NCI-H1105 (cell line): ENCODE results near the gene ZNF723.
"Not testable (repeated sequence)": the region's sequence is repeated elsewhere in the genome, so short reads cannot be mapped to it uniquely, and the experiment has no call there.

Experiments used
- DNase-seq: peaks from one replicate; lab custom pipeline; 2025; lab: John Stamatoyannopoulos, UW

Gene ZNF723

GRCh38 chr19:22832031-22832762 is at the start of gene ZNF723:
ZNF723 (plus strand) TSS chr19:22832291; CDS start chr19:22832380, 89 bp downstream.
- DNase-seq: no peak

DNA sequence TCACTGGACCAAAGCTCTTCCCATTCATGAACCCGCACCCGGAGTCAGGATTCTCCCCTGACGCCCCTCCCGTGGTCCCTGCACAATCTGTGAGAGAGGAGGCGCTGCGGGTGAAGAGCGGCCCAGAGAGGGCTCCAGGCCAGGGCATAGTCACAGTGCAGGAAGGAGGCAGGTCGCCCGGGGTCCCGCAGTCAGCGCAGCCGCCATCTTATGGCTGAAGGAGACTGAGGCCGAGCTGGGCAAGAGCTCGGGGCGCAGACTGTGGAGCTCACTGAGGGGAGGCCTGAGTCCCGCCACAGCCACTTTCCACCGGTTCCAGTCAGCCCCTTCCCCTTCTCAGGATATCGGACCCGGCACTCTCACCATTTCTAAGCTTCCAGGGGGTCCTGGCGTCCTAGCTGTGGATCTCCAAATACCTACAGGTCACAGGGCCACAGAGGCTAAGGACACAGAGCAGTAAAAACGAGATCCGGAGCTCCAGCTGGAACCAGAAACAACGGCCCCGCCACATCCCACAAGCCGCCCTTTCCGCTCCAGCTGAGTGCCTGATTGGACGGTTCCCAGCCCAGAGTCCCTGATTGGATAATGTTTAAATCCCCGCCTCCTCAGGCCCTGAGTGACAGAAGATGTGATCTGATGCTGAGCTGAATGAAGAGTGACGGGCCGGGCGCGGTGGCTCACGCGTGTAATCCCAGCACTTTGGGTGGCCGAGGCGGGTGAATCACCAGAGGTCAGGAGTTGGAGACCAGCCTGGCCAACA is 48.3 kb upstream of the ZNF723 start, which contains the start of gene ZNF99:
Gene ZNF99 (minus strand): TSS at position 501 of the 760 bp plus-strand sequence. CDS start 135 bp downstream, at position 366.
- no peak for DNase-seq

DNA sequence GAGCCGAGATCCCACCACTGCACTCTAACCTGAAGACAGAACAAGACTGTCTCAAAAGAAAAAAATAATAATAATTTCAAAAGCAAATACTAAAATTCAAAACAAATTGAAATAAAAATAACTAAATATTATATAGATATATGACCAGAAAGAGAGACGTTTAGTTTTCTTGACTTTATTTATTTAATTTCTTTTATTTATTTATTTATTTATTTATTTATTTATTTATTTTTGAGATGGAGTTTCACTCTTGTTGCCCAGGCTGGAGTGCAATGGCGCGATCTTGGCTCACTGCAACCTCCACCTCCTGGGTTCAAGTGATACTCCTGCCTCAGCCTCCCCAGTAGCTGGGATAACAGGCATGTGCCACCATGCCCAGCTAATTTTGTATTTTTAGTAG is 39.2 kb upstream of the ZNF723 start:
- DNase-seq: not testable (repeated sequence)

DNA sequence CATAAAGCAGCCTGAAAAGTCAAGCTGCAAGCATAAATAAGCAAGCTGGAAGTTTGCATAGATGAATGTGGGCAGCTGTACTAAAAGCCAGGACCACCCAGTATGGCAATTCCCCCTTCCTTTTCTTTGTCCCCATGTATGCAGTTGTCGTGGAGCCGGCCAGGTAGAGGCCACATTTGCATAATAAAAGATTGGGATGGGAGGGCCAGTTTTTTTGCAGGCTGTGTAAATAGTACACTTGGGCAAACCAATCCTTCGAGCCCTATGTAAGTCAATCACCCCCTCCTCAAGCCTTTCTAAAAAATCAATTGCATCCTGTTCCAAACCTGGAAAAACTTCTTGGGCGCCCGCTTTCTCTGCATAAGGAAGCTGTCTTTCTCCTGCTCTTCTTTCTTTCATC is 35.1 kb upstream of the ZNF723 start:
- no peak for DNase-seq

GRCh38 chr19:22806418-22806817 is 25.7 kb upstream of the ZNF723 start:
- no peak for DNase-seq

- no peak for DNase-seq
Measured at GRCh38 chr19:22807061-22807835, 24.8 kb upstream of the ZNF723 start.

DNA sequence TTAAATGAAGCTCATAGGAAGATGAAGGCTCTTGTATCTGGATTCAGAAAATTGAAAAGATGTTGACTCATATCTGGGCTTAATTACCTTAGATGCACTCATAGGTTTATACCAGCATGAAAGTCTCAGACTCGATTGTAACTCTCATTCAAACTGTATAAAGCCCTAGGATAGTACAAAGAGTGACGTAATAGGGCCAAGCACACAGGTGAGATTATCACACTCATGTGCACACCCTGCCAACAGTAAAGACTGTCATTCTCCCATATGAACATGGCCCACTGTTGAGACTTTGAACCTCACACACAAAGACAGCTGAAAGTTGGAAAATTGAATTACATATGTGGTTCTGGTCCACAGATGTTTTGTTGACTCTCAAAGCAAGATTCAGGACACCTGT is 18.0 kb upstream of the ZNF723 start:
- DNase-seq: no peak

DNA sequence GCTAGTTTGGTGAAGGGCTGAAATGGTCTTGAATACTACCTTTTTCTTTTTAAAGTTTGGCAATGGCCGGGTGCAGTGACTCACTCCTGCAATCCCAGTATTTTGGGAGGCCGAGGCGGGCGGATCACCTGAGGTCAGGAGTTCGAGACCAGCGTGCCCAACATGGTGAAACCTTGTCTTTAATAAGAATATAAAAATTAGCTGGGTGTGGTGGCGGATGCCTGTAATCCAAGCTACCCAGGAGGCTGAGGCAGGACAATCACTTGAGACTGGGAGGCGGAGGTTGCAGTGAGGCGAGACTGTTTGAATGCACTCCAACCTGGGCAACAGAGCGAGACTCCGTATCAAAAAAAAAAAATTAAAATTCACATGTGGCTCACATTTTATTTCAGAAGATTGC is 880 bp upstream of the ZNF723 start:
- no peak for DNase-seq

DNA sequence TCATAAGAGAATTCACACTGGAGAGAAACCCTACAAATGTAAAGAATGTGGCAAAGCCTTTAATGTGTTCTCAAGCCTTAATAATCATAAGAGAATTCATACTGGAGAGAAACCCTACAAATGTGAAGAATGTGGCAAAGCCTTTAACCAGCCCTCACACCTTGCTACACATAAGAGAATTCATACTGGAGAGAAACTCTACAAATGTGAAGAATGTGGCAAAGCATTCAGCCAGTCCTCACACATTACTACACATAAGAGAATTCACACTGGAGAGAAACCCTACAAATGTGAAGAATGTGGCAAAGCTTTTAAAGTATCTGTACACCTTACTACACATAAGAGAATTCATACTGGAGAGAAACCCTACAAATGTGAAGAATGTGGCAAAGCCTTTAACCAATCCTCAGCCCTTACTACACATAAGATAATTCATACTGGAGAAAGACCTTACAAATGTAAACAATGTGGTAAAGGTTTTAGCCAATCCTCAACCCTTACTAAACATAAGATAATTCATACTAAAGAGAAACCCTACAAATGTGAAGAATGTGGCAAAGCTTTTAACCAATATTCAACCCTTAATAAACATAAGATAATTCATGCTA is 25.7 kb downstream of the ZNF723 start:
- not testable (repeated sequence) for DNase-seq

- peak; percentile 52 for DNase-seq
Measured at GRCh38 chr19:22882797-22883196, 50.7 kb downstream of the ZNF723 start.

DNA sequence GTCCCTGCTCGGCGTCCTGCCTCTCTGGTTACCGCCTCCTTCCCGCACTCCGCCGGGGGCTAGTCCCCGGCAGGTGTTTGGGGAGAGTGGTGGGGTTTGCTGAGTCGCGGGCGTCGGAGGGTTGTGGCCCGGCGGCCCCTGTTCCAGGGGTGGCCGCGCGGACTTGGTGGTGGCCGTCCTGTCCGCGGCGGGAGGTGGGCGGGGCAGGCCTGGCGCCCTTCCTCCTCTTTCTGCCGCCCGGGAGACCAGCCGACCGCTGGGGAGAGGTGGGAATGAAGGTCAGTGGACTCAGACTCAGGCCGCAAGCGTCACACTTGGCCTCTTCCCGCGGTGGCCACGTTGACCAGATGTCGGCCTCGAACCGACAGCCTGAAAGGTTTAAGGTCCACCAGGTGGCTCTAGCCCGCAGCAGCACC is 61.8 kb downstream of the ZNF723 start:
- no peak for DNase-seq

GRCh38 chr19:22901431-22902130 is 69.5 kb downstream of the ZNF723 start:
- DNase-seq: no peak
